HG03108 (cell line): ENCODE measurements around the gene POLR3H.

Experiments
- ATAC-seq: cut with Tn5 transposase; IDR thresholded peaks from one replicate; pipeline ENCODE4 v1.9.1; 2021; ENCODE audit warnings: moderate library complexity; ENCODE audit not compliant: unreplicated experiment

Gene POLR3H

DNA sequence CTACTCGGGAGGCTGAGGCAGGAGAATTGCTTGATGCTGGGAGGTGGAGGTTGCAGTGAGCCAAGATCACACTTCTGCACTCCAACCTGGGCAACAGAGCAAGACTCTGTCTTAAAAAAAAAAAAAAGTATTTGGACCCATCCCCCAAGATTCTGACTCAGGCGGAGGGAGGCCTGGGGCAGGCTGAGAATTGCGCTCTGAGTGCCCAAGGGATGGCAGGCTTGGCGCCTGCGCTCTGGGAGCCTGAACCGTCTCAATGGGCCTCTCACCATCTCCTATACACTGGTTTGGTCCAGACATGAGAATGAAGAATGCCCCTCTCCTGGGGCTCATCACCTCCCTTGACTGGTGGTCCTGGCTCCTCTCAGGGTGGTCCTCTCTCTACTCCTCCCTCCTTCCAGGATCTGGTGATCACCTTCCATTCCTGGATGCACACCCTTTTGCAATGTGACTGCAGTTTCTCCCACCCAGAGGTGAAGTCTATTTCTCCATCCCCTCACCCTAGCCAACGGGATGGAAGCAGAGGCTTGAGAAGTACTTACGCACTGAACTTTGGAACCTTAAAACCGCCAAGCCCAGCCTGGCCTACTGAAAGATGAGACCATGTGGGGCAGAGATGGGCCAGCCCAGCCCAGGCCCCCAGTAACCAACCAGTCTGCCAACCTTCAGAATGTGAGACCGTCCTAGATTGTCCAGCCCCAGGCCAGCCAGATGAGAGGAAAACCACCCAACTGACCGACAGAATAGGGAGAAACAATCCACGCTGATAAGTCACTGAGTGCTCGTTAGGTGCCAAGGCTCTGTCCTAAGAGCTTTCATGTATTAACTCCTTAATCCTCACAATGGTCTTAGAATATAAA is 4.9 kb downstream of the POLR3H start:
- no peak for ATAC-seq

GRCh38 chr22:41538583-41538982 is 5.7 kb downstream of the POLR3H start:
- ATAC-seq = no peak

DNA sequence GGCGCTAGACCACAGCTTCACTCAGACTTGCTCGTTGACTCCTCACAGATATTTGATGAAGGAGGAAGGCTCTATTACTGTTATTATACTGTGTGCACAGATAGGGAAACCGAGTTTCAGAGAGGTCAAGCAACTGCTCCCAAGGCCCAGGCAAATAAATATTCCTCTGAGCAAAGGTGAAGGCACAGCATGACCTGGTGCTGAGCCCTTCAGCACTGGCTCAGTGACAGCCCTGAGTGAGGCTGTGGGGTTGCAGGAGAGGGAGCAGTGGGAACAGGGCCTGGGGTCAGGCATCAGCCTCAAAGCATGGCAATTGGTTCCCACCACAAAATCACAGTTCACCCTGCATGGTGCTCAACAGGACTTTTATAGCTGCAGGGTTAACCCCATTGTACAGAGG is 7.1 kb downstream of the POLR3H start:
- ATAC-seq = no peak

DNA sequence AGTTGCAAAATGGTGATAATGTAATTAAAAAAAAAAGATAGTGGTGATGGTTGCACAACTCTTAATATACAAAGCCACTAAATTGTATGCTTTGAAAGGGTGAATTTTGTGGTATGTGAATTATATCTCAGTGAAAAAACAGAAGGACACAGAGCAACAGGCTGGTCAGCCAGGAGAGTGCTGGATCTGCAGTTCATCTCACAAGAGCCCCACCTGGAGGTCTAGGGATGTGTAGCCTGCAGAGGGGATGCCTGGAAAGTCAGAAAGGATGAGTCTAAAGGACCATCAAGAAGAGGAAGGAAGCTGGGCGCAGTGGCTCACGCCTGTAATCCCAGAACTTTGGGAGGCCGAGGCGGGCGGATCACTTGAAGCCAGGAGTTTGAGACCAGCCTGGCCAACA is 9.0 kb downstream of the POLR3H start:
- no peak for ATAC-seq

- ATAC-seq = no peak
Observed at GRCh38 chr22:41534219-41534618, 10.1 kb downstream of the POLR3H start.

- ATAC-seq = no peak
Observed at GRCh38 chr22:41532908-41533825, 11.1 kb downstream of the POLR3H start.

DNA sequence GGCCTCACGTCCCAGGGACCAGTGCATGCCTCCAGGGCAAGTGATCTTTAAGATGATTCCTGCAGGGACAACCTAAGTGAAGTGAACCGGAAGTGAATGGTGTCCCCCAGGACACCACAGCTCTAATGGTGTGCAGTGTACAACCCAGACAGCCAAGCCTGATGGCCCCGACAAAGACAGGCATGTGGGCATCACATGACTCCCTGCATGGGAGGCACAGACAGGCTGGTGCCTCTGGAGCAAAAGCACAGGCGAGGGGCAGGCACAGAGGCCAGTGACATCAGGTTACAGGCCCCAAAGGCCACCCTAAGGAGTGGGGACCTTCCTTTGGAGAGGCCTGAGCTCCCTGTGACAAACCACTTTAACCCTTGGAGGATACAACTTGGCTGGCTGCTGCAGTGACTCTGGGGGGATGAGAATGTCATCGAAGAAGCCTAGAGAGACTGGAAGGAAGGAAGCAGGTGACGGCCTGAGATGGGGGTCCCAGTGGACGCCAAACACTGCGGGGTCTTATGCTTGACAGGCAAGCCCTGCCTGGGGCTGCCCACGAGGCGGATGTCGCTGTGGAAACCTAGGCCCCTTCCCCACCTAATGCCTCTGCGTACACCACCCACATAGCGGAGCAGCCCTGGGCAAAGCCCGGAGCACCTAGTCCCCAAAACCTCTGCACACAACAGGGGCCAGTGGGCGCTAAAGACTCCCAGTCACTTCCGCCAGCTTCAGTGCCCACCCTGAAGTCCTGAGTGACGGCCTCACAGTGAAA is 12.4 kb downstream of the POLR3H start:
- no peak for ATAC-seq

GRCh38 chr22:41530890-41531714 is 13.2 kb downstream of the POLR3H start:
- no peak for ATAC-seq

GRCh38 chr22:41528938-41529561 is 15.2 kb downstream of the POLR3H start:
- no peak for ATAC-seq

DNA sequence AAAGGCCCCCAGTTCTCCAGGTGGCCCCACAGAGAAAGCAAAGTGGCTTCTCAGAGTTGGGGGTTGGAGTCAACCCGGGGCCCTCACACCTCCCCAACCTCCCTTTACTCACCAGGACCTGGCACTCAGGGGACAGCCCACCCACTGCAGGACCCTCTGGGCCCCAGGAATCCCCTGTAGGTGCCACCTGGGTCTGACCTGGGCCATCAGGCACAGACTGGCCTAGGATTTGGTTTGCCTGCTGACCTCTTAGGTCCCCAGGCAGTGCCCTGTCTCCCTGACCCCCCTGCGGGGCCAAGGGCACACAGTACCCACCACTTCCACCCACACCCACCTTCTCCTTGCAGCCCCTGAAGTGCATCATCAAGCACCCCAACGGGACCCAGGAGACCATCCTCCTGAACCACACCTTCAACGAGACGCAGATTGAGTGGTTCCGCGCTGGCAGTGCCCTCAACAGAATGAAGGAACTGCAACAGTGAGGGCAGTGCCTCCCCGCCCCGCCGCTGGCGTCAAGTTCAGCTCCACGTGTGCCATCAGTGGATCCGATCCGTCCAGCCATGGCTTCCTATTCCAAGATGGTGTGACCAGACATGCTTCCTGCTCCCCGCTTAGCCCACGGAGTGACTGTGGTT is 16.0 kb downstream of the POLR3H start:
- ATAC-seq = no peak

DNA sequence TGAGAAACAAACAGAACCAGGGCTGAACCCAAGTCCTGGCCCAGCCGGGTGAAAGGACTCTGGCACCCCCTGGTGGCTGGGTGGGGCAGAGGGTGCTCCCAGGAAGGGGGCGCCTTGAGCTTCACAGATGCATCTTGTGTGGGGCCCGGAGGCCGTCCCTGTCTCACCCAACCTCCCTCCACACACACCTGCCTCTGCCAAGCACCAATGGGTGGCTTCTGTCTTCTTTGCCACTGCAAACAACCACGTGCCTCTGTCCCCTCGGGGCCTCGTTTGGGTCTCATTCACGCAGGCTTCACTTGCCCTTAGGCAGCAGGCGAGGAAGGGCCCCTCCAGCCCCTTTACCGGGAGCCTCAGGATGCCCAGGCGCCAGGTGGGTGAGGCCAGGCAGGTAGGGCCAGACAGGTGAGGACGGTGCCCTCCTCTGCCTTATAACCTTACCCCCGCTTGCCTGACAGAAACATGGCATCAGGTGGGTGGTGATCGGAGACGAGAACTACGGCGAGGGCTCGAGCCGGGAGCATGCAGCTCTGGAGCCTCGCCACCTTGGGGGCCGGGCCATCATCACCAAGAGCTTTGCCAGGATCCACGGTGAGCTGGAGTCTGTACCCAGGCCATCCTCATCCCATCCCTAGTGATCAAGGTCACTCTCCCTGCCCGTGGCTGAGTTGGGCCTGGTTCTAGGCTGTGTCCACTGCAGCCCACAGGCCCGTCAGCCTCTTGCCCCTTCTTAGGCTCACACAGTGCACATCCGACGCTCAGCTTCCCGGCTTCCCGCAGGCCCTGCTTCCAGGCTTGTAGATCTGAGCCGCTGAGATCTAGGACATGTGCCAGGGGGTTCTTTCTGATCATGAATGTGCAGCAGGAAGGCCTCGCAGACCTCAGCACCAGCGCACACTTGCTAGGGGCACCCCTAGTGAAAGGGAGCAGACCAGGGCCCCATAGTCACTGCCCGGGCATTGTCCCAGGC is 17.2 kb downstream of the POLR3H start:
- no peak for ATAC-seq

- ATAC-seq = no peak
Observed at GRCh38 chr22:41526226-41526829, 17.9 kb downstream of the POLR3H start.

GRCh38 chr22:41525450-41526225 is 18.6 kb downstream of the POLR3H start:
- ATAC-seq = no peak

DNA sequence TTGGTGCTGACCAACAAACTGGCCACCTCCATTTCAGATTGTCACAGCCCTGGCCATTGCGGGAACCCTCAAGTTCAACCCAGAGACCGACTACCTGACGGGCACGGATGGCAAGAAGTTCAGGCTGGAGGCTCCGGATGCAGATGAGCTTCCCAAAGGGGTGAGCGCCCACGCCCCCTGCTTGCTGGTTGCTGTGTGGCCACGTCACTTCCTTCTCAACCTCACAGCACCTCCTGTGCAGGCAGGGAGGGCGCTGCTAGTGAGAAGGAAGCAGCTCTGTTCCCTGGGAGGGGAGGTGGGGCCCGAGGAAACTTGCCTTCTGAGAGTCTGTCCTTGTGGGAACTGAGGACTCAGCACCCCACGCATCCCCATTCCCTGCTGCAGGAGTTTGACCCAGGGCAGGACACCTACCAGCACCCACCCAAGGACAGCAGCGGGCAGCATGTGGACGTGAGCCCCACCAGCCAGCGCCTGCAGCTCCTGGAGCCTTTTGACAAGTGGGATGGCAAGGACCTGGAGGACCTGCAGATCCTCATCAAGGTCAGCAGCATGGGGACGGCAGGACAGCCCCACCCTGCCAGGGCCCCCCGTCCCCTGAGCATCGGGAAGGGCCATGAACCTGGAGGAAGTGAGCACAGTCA is 19.3 kb downstream of the POLR3H start:
- no peak for ATAC-seq

DNA sequence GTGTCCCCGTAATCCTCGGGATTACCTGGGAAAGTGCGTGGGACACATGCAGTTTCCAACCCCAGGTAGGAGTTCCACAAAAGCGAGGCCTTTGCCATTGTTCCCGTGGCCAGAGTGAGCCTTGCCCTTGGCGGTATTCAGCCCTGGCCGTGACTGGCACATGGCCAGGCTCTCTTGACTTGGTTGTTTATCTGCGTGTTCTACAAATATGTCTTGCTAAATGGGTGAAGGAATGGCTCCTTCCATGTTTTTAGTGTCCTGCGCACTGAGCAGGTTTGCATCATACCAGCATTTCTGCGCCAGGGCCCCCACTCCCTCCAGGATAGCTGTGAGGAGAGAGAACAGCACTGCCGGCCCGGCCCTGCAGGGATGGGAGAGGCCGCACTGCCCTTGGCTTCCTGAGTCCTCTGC is 20.0 kb downstream of the POLR3H start:
- no peak for ATAC-seq

GRCh38 chr22:41523464-41524221 is 20.6 kb downstream of the POLR3H start:
- ATAC-seq = no peak
